ENCODE data around the gene GCKR.

GCKR gene

GRCh38 chr2:27496357-27497287, at the start of gene GCKR:
GCKR (plus strand) TSS chr2:27496839; CDS start chr2:27496905, 66 bp downstream.
- no peak for DNase-seq (ENCODE audit: low read depth)

- DNase-seq (ENCODE audit: low read depth), result no peak
Measured at GRCh38 chr2:27448381-27448780, 48.3 kb upstream of the GCKR start.

GRCh38 chr2:27451095-27451494, 45.5 kb upstream of the GCKR start:
- DNase-seq (ENCODE audit: low read depth), result no peak

GRCh38 chr2:27453968-27454367, 42.7 kb upstream of the GCKR start:
- DNase-seq (ENCODE audit: low read depth), result no peak

GRCh38 chr2:27461118-27461517, 35.5 kb upstream of the GCKR start:
- DNase-seq (ENCODE audit: low read depth), result no peak

GRCh38 chr2:27464443-27464842, 32.2 kb upstream of the GCKR start:
- DNase-seq (ENCODE audit: low read depth), result no peak

GRCh38 chr2:27471961-27472360, 24.7 kb upstream of the GCKR start:
- no peak for DNase-seq (ENCODE audit: low read depth)

- no peak for DNase-seq (ENCODE audit: low read depth)
Measured at GRCh38 chr2:27485496-27485895, 11.1 kb upstream of the GCKR start.

GRCh38 chr2:27489118-27489497, 7.5 kb upstream of the GCKR start:
- DNase-seq (ENCODE audit: low read depth), result no peak

GRCh38 chr2:27489498-27490397, 6.9 kb upstream of the GCKR start, which contains the start of gene IFT172:
IFT172 (minus strand) TSS chr2:27489743; CDS start chr2:27489653, 90 bp downstream.
- DNase-seq (ENCODE audit: low read depth), result peak; percentile 97

GRCh38 chr2:27492557-27492956, 4.1 kb upstream of the GCKR start:
- no peak for DNase-seq (ENCODE audit: low read depth)

GRCh38 chr2:27493948-27494283, 2.7 kb upstream of the GCKR start:
- no peak for DNase-seq (ENCODE audit: low read depth)

- no peak for DNase-seq (ENCODE audit: low read depth)
Measured at GRCh38 chr2:27494284-27494943, 2.2 kb upstream of the GCKR start.

- DNase-seq (ENCODE audit: low read depth), result no peak
Measured at GRCh38 chr2:27494944-27495554, 1.6 kb upstream of the GCKR start, which contains the start of gene FNDC4. FNDC4 (minus strand) TSS chr2:27495200; CDS start chr2:27494679, 521 bp downstream.

GRCh38 chr2:27495840-27496356, 741 bp upstream of the GCKR start:
- no peak for DNase-seq (ENCODE audit: low read depth)

- no peak for DNase-seq (ENCODE audit: low read depth)
Measured at GRCh38 chr2:27497288-27497627, 619 bp downstream of the GCKR start.

GRCh38 chr2:27498975-27499374, 2.3 kb downstream of the GCKR start:
- no peak for DNase-seq (ENCODE audit: low read depth)

GRCh38 chr2:27501042-27501441, 4.4 kb downstream of the GCKR start:
- no peak for DNase-seq (ENCODE audit: low read depth)

- DNase-seq (ENCODE audit: low read depth), result no peak
Measured at GRCh38 chr2:27502142-27502541, 5.5 kb downstream of the GCKR start.

GRCh38 chr2:27506587-27506986, 9.9 kb downstream of the GCKR start:
- no peak for DNase-seq (ENCODE audit: low read depth)

- DNase-seq (ENCODE audit: low read depth), result no peak
Measured at GRCh38 chr2:27507293-27507692, 10.7 kb downstream of the GCKR start.

GRCh38 chr2:27509326-27509725, 12.7 kb downstream of the GCKR start:
- no peak for DNase-seq (ENCODE audit: low read depth)
